Panc1 (cell line): Measurements from ENCODE around the gene TOGARAM1. TPM values are rescaled to one million over a fixed set of nuclear protein-coding genes. Genes with fewer than 3 reads are reported as not detected.

Experiments
- ATAC-seq: fragments of 200-7000 bp; cut with Tn5 transposase; 2 replicates; pipeline ENCODE4 v1.9.1; 2020; ENCODE audit warnings: mild to moderate bottlenecking, moderate library complexity
- BruUV-seq: library from RNA; stranded (reverse); fragments of 400-500 nt; replicated peaks from 2 replicates; lab custom pipeline; 2021; lab: Mats Ljungman, UMichigan
- CTCF ChIA-PET: fragments of 300-600 bp; sonication (Branson Sonifier 250); formaldehyde crosslinking; loops from one replicate; lab custom pipeline; 2022; ENCODE audit warnings: antibody characterized with exemption; lab: Charles Lee
- POLR2A ChIA-PET: fragments of 300-600 bp; sonication (Branson Sonifier 250); formaldehyde crosslinking; loops from one replicate; lab custom pipeline; 2022; ENCODE audit warnings: antibody characterized with exemption; lab: Charles Lee
- DNase-seq: peaks from one replicate; pipeline ENCODE4 v3.0.0-alpha.2; 2010; ENCODE audit warnings: low read depth, low spot score
- H3K27ac ChIP-seq: 2 replicates; pipeline ENCODE4 v1.5.1; 2011; ENCODE audit warnings: mild to moderate bottlenecking, low read length, inconsistent platforms
- H3K27me3 ChIP-seq: fragments of 200-500 bp; sonication (Bioruptor generic); 2 replicates; pipeline ENCODE4 v1.6.0; 2014; ENCODE audit warnings: low read length, inconsistent platforms; ENCODE audit not compliant: control insufficient read depth, insufficient read depth
- H3K36me3 ChIP-seq: fragments of 200-500 bp; sonication (Bioruptor generic); 2 replicates; pipeline ENCODE4 v1.5.1; 2014; ENCODE audit warnings: inconsistent platforms, mild to moderate bottlenecking, low read length, moderate library complexity; ENCODE audit not compliant: control insufficient read depth, insufficient read depth
- H3K4me1 ChIP-seq: 2 replicates; pipeline ENCODE4 v1.5.1; 2011; ENCODE audit warnings: inconsistent platforms, mild to moderate bottlenecking, low read length, moderate library complexity; ENCODE audit not compliant: control insufficient read depth, insufficient read depth
- H3K4me3 ChIP-seq, 2 experiments: 2 replicates each; pipeline ENCODE4 v1.5.1; 2011 to 2012; ENCODE audit warnings: low read depth in 2 of 2, low read length in 2 of 2, mild to moderate bottlenecking in 2 of 2, inconsistent platforms in 1 of 2, moderate library complexity in 1 of 2
- H3K9me3 ChIP-seq: fragments of 200-500 bp; sonication (Bioruptor generic); 2 replicates; pipeline ENCODE4 v1.5.1; 2014; ENCODE audit warnings: low read depth, mild to moderate bottlenecking, inconsistent platforms, low read length, moderate library complexity; ENCODE audit not compliant: control insufficient read depth, insufficient read depth
- CTCF ChIP-seq: fragments of 450-650 bp; IDR thresholded peaks from 2 replicates; pipeline ENCODE4 v1.5.1; 2017; ENCODE audit warnings: mild to moderate bottlenecking
- POLR2AphosphoS5 ChIP-seq: IDR thresholded peaks from 2 replicates; pipeline ENCODE4 v1.6.1; 2012; ENCODE audit warnings: mild to moderate bottlenecking, low read depth, low read length, moderate library complexity
- REST ChIP-seq, 2 experiments: IDR thresholded peaks; 2 replicates each; pipeline ENCODE4 v1.6.1; 2011 to 2012; ENCODE audit warnings: low read depth in 2 of 2, control low read depth in 1 of 2, low read length in 1 of 2, mild to moderate bottlenecking in 1 of 2, moderate library complexity in 1 of 2; ENCODE audit not compliant: insufficient read depth in 1 of 2
- SIN3A ChIP-seq: IDR thresholded peaks from 2 replicates; pipeline ENCODE4 v1.6.1; 2012; ENCODE audit warnings: low read depth, mild to moderate bottlenecking, low read length, moderate library complexity, borderline replicate concordance; ENCODE audit not compliant: insufficient read depth
- TCF7L2 ChIP-seq: IDR thresholded peaks from 2 replicates; pipeline ENCODE4 v1.6.1; 2011; ENCODE audit warnings: mild to moderate bottlenecking, low read depth, low read length, inconsistent platforms
- in situ Hi-C: cut with HindIII; loops from 2 replicates; pipeline ENCODE4 v1.10.0; 2016; ENCODE audit warnings: low sequenced_read_pairs, low pct_unique_long_range_greater_than_20kb
- intact Hi-C: fragments of 100-400 bp; cut with micrococcal nuclease; formaldehyde crosslinking; loops from one replicate; pipeline ENCODE4 v1.10.0; 2022; ENCODE audit not compliant: unreplicated experiment
- total RNA-seq: library from RNA; stranded (reverse); gene quantifications from one replicate; pipeline ENCODE4 v1.2.1, GENCODE V29; 2021; ENCODE audit not compliant: unreplicated experiment

The TOGARAM1 gene
- total RNA-seq, 1 experiment from 2014 or later: 11.6 TPM

- intact Hi-C loops: no loop called here
- POLR2A ChIA-PET: no interaction called here
- CTCF ChIA-PET: no interaction called here
- TF ChIP-seq CTCF (no peak), SIN3A (no peak), REST (IDR thresholded peaks at IDR 0.05; ENCODE audit: insufficient read depth in 1 of 2, low read depth in 2 of 2, low read length in 1 of 2) (no peak), POLR2AphosphoS5 (no peak), TCF7L2 (no peak)
- no peaks in the 10 kb centered on the region; the same call in 1 of the 2 replicates for H3K4me1 ChIP-seq
- in situ Hi-C loops: no loop called here
- H3K36me3 ChIP-seq: no peaks in the 10 kb centered on the region
- no peak overlapping the region for H3K27ac ChIP-seq
- BruUV-seq: no TSS peak
- DNase-seq (no peak), ATAC-seq (no peak)
- H3K9me3 ChIP-seq: no peaks in the 10 kb centered on the region
- H3K4me3 ChIP-seq: no peak overlapping the region
- no peaks in the 10 kb centered on the region for H3K27me3 ChIP-seq
These were observed 27.8 kb downstream of the TOGARAM1 start for GRCh38 chr14:44989497-44990440.

GRCh38 chr14:44990533-44990932 lies 28.5 kb downstream of the TOGARAM1 start:
- POLR2A ChIA-PET: interaction anchor here (0.5 kb wide), 1 partner anchor 240 kb away, joined by 3 read pairs; no protein-coding TSS in a partner anchor

GRCh38 chr14:44995196-44995595 lies 33.2 kb downstream of the TOGARAM1 start:
- no peaks in the 10 kb centered on the region for H3K27me3 ChIP-seq
- CTCF ChIA-PET: no interaction called here
- H3K27ac ChIP-seq: no peak overlapping the region
- no TSS peak for BruUV-seq
- TF ChIP-seq CTCF (no peak), TCF7L2 (no peak), POLR2AphosphoS5 (no peak), SIN3A (no peak), REST (IDR thresholded peaks at IDR 0.05; ENCODE audit: insufficient read depth in 1 of 2, low read depth in 2 of 2, low read length in 1 of 2) (no peak)
- POLR2A ChIA-PET: no interaction called here
- DNase-seq (no peak), ATAC-seq (no peak)
- H3K36me3 ChIP-seq: peaks cover 2% of the 10 kb centered on the region; the same call in 1 of the 2 replicates
- no peaks in the 10 kb centered on the region for H3K9me3 ChIP-seq
- H3K4me1 ChIP-seq: no peaks in the 10 kb centered on the region; the same call in 1 of the 2 replicates
- in situ Hi-C loops (no loop called here), intact Hi-C loops (no loop called here)
- no peak overlapping the region for H3K4me3 ChIP-seq

More at GRCh38 chr14:44990533-44990932, 28.5 kb downstream of the TOGARAM1 start:
- intact Hi-C loops (no loop called here), in situ Hi-C loops (no loop called here)
- no peak overlapping the region for H3K27ac ChIP-seq
- ATAC-seq: no peak
- DNase-seq: no peak
- no peaks in the 10 kb centered on the region for H3K36me3 ChIP-seq
- BruUV-seq: no TSS peak
- H3K27me3 ChIP-seq: no peaks in the 10 kb centered on the region
- no peaks in the 10 kb centered on the region for H3K9me3 ChIP-seq
- no peaks in the 10 kb centered on the region; the same call in 1 of the 2 replicates for H3K4me1 ChIP-seq
- CTCF ChIA-PET: no interaction called here
- no peak for TF ChIP-seq SIN3A
- H3K4me3 ChIP-seq: no peak overlapping the region
